Effector memory CD4-positive, alpha-beta T cell (primary cell): Measurements from ENCODE around the gene COX8A.
"Not testable (repeated sequence)": the region's sequence is repeated elsewhere in the genome, so short reads cannot be mapped to it uniquely, and the experiment has no call there.

Experiments used
- DNase-seq, 3 donors: peaks; one replicate each; pipeline ENCODE4 v3.0.0-alpha.2; 2020
- H3K27ac ChIP-seq: 2 replicates; pipeline ENCODE4 v1.7.0; 2013; ENCODE audit warnings: mild to moderate bottlenecking, low read length, moderate library complexity; ENCODE audit not compliant: insufficient read depth, poor library complexity, severe bottlenecking
- H3K27me3 ChIP-seq: replicated peaks from 2 replicates; pipeline ENCODE4 v1.7.0; 2013; ENCODE audit warnings: mild to moderate bottlenecking, low read length; ENCODE audit not compliant: insufficient read depth, control insufficient read depth, poor library complexity, severe bottlenecking
- H3K36me3 ChIP-seq: 2 replicates; pipeline ENCODE4 v1.7.0; 2013; ENCODE audit warnings: mild to moderate bottlenecking, low read length, moderate library complexity; ENCODE audit not compliant: control insufficient read depth, insufficient read depth
- H3K4me1 ChIP-seq: 2 replicates; pipeline ENCODE4 v1.7.0; 2013; ENCODE audit warnings: low read length, mild to moderate bottlenecking; ENCODE audit not compliant: control insufficient read depth, insufficient read depth, poor library complexity, severe bottlenecking
- H3K4me3 ChIP-seq: 2 replicates; pipeline ENCODE4 v1.7.0; 2013; ENCODE audit warnings: low read length, low read depth, mild to moderate bottlenecking; ENCODE audit not compliant: insufficient read depth, poor library complexity, severe bottlenecking
- H3K9me3 ChIP-seq: 2 replicates; pipeline ENCODE4 v1.7.0; 2013; ENCODE audit warnings: mild to moderate bottlenecking, low read length, moderate library complexity; ENCODE audit not compliant: control insufficient read depth

The COX8A gene

DNA sequence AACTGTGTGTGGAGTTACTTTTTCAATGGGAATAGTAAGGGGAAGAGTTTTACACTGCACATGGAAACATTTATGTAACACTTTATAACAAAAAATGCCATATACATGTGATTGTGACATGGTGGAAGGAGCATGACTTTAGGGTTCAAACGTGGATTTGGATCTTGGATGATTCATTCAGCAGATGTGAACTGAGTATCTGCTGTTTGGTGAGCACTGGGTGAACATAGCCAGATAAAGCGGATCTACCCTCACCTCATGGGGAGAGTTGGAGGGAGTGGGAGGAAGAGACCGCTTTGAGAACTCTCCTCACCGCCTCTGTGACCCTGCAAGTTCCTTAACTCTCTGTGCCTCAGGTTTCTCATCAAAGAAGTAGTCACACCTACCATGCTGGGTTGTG lies 32.5 kb upstream of the COX8A start:
- Histone ChIP-seq H3K36me3 (peaks cover 9% of the 10 kb centered on the region), H3K9me3 (no peaks in the 10 kb centered on the region), H3K27me3 (no peaks in the 10 kb centered on the region), H3K27ac (no peak overlapping the region), H3K4me3 (no peak overlapping the region), H3K4me1 (peaks cover 12% of the 10 kb centered on the region)
- DNase-seq = no peak

DNA sequence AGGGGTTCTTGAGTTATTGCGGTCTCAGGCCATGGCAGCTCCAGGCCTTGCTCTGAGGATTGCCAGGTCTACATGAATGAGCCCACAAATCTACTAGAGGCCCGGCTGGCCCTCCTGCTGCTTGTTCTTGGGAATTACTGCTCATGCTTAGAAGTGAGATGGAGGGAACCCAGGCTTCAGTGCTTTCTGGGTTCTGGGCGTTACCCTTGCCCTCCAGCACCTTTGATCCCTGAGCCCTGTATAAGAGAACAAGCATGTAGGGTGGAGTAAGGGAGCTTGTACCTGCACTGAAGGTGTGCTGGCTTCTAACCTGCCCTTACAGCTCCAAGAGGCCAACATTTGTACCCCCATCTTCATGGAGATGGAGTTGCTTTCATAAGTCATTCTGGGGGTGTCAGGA lies 31.6 kb upstream of the COX8A start:
- Histone ChIP-seq H3K36me3 (peaks cover 9% of the 10 kb centered on the region), H3K9me3 (no peaks in the 10 kb centered on the region), H3K4me1 (peaks cover 12% of the 10 kb centered on the region), H3K27ac (no peak overlapping the region), H3K27me3 (no peaks in the 10 kb centered on the region), H3K4me3 (no peak overlapping the region)
- DNase-seq = no peak

DNA sequence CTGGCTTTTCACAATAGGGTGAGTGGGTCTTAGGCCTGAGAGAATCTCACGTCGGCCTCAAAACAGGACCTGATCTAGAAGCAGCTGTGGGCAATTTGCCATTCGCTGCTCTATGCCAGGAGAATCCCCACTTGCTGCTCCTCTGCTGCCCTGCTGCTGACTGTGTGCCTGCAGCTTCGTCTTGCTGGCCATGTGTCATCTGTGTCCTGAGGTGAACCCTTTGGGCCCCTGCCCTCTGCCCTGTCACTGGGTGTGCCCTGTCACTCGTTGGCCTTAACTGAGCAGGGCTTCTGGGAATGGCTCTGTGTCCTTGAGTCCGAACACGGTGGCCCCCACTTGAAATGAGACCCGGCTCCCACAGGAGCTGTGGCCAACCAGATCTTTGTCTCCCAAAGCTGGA lies 29.4 kb upstream of the COX8A start:
- no peak overlapping the region for H3K4me3 ChIP-seq
- H3K36me3 ChIP-seq = peaks cover 9% of the 10 kb centered on the region
- H3K4me1 ChIP-seq = no peaks in the 10 kb centered on the region
- H3K9me3 ChIP-seq = no peaks in the 10 kb centered on the region
- H3K27me3 ChIP-seq = no peaks in the 10 kb centered on the region
- no peak overlapping the region for H3K27ac ChIP-seq
- no peak for DNase-seq

DNA sequence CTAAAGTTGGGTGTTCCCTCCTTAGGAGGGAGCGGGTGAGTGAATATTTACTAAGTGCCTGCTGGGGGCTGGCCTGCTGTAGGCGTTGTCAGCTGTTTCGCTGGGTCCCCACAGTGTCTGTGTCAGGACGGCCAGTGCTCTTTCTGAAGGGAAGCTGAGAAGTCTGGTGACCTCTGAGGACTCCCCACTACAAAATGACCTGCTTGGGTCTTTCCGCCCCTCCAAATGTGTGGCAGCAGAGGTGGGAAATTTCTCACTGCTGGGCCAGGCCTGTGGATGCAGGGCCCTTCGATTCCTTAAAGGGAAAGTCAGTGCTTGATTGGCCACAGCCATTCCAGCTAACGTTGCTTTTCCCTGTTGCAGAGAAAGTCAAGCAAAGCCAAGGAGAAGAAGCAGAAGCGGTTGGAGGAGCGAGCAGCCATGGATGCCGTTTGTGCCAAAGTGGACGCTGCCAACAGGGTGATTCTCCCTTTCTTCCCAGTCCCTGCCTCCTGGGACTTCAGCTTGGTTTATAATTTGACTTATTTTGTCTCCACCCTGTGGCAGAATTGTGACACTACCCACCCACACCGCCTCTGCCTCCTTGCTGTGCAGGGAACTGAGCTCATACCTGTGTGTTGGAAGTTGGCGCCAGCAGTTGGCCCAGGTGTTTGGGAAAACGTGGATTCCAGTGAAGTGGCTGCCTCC lies 28.8 kb upstream of the COX8A start:
- peak in 2 of 3 donors; percentile 9 to 28 for DNase-seq
- Histone ChIP-seq H3K4me1 (no peaks in the 10 kb centered on the region), H3K27me3 (no peaks in the 10 kb centered on the region), H3K9me3 (no peaks in the 10 kb centered on the region), H3K4me3 (no peak overlapping the region), H3K36me3 (peaks cover 9% of the 10 kb centered on the region), H3K27ac (no peak overlapping the region)

DNA sequence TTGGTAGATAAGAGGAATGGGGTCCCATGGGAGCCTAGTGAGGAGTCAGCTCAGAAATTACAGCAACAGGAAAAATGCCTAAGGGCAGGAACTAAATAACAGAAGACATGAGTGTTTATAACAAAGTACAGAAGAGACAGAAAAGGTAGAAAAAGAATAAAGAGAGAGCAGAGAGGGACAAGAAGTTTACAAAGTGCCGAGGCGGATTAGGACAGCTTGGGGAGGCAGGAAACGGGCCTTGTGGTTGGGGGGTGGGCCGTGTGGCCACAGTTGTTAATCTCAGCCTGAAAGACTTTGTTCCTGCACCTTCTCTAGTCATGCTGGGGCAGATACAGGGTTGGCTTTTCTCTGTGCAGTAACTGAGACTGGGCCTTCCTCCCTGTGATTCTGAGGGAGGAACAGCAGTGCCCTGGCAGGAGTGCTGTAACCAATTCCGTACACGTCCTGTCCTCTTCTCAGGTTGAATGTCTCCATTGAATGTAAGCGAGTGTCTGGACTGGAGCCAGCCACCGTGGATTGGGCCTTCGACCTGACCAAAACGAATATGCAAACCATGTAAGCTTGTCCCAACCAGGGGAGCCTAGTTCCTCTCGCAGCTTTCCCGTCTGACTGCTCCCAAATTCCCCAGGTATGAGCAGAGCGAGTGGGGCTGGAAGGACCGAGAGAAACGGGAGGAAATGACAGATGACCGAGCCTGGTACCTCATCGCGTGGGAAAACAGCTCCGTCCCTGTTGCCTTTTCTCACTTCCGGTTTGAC lies 22.5 kb upstream of the COX8A start:
- Histone ChIP-seq H3K27ac (no peak overlapping the region), H3K4me3 (no peak overlapping the region), H3K4me1 (peaks cover 8% of the 10 kb centered on the region), H3K36me3 (peaks cover 16% of the 10 kb centered on the region), H3K9me3 (no peaks in the 10 kb centered on the region), H3K27me3 (no peaks in the 10 kb centered on the region)
- no peak for DNase-seq

DNA sequence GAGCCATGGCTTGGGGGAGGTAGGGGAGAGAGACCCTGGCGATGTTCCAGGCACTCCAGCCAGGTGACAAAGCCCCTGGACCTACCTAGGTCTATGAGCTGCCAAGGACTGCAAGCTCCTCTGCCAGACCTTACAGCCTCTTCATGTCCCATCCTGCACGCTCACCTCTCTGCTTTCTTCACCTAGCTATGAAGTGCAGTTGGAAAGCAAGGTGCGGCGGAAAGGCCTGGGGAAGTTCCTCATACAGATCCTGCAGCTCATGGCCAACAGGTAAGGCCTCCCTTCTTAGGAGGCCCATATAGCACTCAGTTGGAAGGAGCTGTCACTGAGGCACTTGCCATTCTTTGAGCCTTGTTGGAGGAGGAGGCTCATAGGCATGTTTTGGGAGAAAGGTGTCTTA lies 21.9 kb upstream of the COX8A start:
- Histone ChIP-seq H3K4me1 (peaks cover 8% of the 10 kb centered on the region), H3K9me3 (no peaks in the 10 kb centered on the region), H3K27me3 (no peaks in the 10 kb centered on the region), H3K27ac (no peak overlapping the region), H3K4me3 (no peak overlapping the region), H3K36me3 (peaks cover 16% of the 10 kb centered on the region)
- DNase-seq = no peak

DNA sequence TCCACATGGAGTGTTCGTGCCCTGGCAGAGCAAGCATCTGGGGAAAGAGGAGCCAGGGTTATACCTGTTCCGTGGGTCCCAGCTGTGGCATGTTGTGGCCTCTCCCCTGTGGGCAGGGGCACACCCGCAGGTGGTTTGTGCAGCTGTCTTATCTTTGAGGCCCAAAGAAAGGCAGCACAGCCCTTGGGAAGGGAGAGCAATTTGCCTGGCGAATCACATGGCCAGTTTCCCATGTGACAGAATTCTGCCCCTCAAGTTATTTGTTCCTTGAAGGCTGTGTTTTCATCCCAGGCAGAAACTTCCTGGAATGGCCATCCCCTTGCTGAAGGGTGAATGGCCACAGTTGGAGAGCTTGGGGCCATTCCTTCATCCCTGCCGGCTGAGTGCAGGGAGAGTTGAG lies 16.4 kb upstream of the COX8A start:
- no peak for DNase-seq
- peaks cover 14% of the 10 kb centered on the region for H3K36me3 ChIP-seq
- no peaks in the 10 kb centered on the region for H3K27me3 ChIP-seq

DNA sequence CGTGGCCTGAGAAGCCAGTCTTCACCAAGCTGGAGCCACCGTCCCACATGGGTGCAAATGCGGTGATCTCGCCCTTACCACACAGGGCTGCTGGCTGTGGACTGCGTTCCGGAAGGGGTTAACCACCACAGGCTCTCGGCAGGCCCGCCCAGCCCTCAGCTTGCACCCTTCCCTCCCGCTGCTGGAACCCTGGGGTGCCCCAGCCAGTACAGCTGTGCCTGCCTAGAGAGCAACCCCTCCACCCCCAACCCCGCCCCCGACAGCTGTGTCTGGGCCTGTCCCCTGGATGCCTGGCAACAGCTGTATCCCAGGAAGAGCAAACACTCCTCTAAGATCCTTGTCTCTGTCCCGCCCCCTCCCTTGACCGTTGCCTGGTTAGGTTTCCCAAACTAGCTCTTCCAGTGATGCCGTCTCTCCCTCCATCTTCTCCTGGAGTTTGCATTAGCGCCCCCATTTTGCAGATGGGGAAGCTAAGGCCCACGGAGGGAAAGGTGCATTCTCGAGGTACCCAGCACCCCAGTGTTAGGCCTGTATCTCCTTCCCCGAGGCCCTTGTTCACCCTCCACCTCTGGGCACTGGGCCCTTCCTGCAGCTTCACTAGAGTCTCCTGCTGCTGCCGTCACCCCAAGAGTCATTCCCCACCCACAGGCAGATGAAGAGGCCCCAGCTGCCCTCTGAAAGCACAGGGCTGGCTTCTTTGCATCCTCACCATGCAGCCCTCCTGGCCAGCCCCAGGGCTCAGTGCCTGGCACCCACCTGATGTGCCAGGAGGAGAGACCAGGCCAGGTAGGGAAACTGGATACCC lies 12.6 kb upstream of the COX8A start:
- H3K4me3 ChIP-seq = no peak overlapping the region
- H3K9me3 ChIP-seq = no peaks in the 10 kb centered on the region
- H3K36me3 ChIP-seq = no peaks in the 10 kb centered on the region
- H3K27ac ChIP-seq = no peak overlapping the region
- H3K27me3 ChIP-seq = no peaks in the 10 kb centered on the region
- peaks cover 7% of the 10 kb centered on the region for H3K4me1 ChIP-seq
- DNase-seq = no peak

More for the DNA sequence above, 16.4 kb upstream of the COX8A start:
- Histone ChIP-seq H3K4me3 (no peak overlapping the region), H3K9me3 (no peaks in the 10 kb centered on the region), H3K27ac (no peak overlapping the region), H3K4me1 (peaks cover 7% of the 10 kb centered on the region)

DNA sequence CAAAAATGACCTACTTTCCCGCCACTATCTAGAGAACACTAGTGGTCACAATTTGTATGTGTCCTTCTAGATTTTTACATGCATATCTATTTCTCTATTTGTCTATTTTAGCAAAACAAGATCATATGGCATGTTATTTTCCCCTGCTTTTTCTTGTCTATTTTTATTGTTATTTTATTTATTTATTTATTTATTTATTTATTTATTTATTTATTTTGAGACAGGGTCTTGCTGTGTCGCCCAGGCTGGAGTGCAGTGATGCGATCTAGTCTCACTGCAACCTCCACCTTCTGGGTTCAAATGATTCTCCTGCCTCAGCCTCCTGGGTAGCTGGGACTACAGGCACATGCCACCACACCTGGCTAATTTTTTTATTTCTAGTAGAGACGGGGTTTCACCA lies 10.5 kb upstream of the COX8A start:
- not testable (repeated sequence) for H3K4me1 ChIP-seq, H3K4me3 ChIP-seq, H3K27me3 ChIP-seq, DNase-seq, H3K36me3 ChIP-seq, H3K9me3 ChIP-seq, H3K27ac ChIP-seq

DNA sequence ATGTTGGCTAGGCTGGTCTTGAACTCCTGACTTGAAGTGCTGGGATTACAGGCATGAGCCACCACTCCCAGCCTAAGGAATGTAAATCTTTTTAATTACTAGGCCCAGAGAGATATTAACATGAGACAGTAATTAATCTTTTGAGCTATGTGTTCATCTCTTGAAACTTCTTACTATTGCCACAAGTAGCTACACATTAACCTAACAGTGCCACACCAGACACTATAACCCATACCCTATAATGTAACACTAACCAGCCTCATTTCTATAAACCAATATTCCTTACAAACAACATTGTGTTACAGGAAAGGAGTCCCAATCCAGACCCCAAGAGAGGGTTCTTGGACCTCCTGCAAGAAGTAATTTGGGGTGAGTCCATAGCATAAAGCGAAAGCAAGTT lies 8.0 kb upstream of the COX8A start:
- no peaks in the 10 kb centered on the region for H3K36me3 ChIP-seq
- H3K27ac ChIP-seq = no peak overlapping the region
- no peak overlapping the region for H3K4me3 ChIP-seq
- no peaks in the 10 kb centered on the region for H3K27me3 ChIP-seq
- H3K4me1 ChIP-seq = peaks cover 4% of the 10 kb centered on the region
- H3K9me3 ChIP-seq = no peaks in the 10 kb centered on the region
- no peak for DNase-seq
